Measurements from ENCODE around the gene MSRB1. TPM values are rescaled to one million over a fixed set of nuclear protein-coding genes. Genes with fewer than 3 reads are reported as not detected.
A peak's percentile ranks its signal among the peaks of the same experiment; 100 is the strongest.
"Not testable (repeated sequence)": the region's sequence is repeated elsewhere in the genome, so short reads cannot be mapped to it uniquely, and the experiment has no call there.

The MSRB1 gene
- polyA plus RNA-seq, 2 of the 4 experiments (the other 2 are of a cell fraction): 27.7 to 37.5 TPM

DNA sequence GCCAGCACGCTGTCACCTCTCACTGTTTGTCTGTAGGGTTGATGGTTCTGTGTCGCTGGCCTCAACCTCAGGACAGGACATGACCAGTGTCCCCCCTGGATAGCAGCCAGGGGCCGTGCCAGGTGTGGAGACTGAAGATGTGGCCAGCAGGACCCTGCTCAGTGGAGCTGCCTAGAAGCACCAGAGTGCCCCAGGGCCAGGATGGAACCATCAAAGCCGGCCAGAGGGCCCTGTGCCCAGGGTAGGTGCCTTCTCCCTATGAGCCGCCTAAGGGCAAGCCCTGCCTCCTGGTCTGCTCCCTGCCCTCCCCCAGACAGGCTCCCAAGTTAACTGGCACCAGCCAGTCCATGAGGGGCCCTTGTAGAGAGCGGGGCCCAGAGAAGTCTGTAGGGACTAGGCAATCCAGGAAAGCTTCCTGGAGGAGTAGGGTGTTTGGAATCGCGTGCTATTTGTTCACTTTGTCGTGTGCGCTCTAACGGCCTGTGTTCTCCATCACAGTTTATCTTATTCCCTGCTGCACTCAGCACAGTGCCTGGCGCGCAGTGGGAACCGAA is 15.8 kb upstream of the MSRB1 start:
- no peak for FAIRE-seq
- ChIA-PET POLR2A (no interaction called here), CTCF (interaction anchor here (0.6 to 3.0 kb wide), 7 partner anchors 8 to 182 kb away, joined by 3 to 8 read pairs (median 5); partner anchors contain the start of genes GFER and MSRB1)
- Histone ChIP-seq H3K27ac (peak overlapping the region; percentile 63 to 97; a peak in 5 of 6 replicates), H3K9me3 (no peaks in the 10 kb centered on the region), H3K4me1 (peaks cover 30% of the 10 kb centered on the region), H3K4me2 (peak overlapping the region; percentile 94), H3K4me3 (0 out of 3 replicates have a peak overlapping the region, but pooled peaks have one; percentile 88)
- TF ChIP-seq ZFP36 (IDR thresholded peaks at IDR 0.05; ENCODE audit: borderline replicate concordance, partially characterized antibody): peak; percentile 94
- TF ChIP-seq TP53 (CRISPR knock-in tag; IDR thresholded peaks at IDR 0.05): no peak
- TF ChIP-seq CHD4 (IDR thresholded peaks at IDR 0.05; ENCODE audit: borderline replicate concordance): no peak
- no peak for TF ChIP-seq POLR2AphosphoS2 (conservative IDR thresholded peaks at IDR 0.05; ENCODE audit: low read length)
- no peak for TF ChIP-seq HES2 (IDR thresholded peaks at IDR 0.05)
- TF ChIP-seq RFX5 (IDR thresholded peaks at IDR 0.05): no peak
- TF ChIP-seq BHLHE40 (IDR thresholded peaks at IDR 0.05; ENCODE audit: low read depth, low read length): no peak
- TF ChIP-seq, protein P1, sequence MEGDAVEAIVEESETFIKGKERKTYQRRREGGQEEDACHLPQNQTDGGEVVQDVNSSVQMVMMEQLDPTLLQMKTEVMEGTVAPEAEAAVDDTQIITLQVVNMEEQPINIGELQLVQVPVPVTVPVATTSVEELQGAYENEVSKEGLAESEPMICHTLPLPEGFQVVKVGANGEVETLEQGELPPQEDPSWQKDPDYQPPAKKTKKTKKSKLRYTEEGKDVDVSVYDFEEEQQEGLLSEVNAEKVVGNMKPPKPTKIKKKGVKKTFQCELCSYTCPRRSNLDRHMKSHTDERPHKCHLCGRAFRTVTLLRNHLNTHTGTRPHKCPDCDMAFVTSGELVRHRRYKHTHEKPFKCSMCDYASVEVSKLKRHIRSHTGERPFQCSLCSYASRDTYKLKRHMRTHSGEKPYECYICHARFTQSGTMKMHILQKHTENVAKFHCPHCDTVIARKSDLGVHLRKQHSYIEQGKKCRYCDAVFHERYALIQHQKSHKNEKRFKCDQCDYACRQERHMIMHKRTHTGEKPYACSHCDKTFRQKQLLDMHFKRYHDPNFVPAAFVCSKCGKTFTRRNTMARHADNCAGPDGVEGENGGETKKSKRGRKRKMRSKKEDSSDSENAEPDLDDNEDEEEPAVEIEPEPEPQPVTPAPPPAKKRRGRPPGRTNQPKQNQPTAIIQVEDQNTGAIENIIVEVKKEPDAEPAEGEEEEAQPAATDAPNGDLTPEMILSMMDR (IDR thresholded peaks at IDR 0.05): no peak
- WGBS (ENCODE audit: missing lambda C conversion rate): 40% methylated on average over 10 of the region's 14 CpGs
- ATAC-seq: peak; percentile 1 to 3; a peak in 4 of 6 replicates
- DNase-seq (ENCODE audit: low read depth in 1 of 2, low spot score in 1 of 2): no peak

GRCh38 chr16:1958143-1958491 is 15.1 kb upstream of the MSRB1 start:
- CTCF ChIA-PET: interaction anchor here (0.8 to 3.0 kb wide), 8 partner anchors 12 to 182 kb away, joined by 3 to 8 read pairs (median 4); partner anchors contain the start of genes GFER and MSRB1
- peaks cover 30% of the 10 kb centered on the region for H3K4me1 ChIP-seq
- FAIRE-seq; H3K4me2 ChIP-seq; ATAC-seq; POLR2A ChIA-PET; H3K9me3 ChIP-seq; H3K4me3 ChIP-seq; DNase-seq (ENCODE audit: low read depth in 1 of 2, low spot score in 1 of 2); H3K27ac ChIP-seq: not testable (repeated sequence)
- 94% methylated on average over 11 of the region's 30 CpGs for WGBS (ENCODE audit: missing lambda C conversion rate)

- FAIRE-seq; H3K4me3 ChIP-seq; POLR2A ChIA-PET; ATAC-seq; H3K9me3 ChIP-seq; H3K27ac ChIP-seq; H3K4me2 ChIP-seq; DNase-seq (ENCODE audit: low read depth in 1 of 2, low spot score in 1 of 2): not testable (repeated sequence)
- H3K4me1 ChIP-seq: peaks cover 27% of the 10 kb centered on the region
- CTCF ChIA-PET: interaction anchor here (0.5 to 3.0 kb wide), 9 partner anchors 11 to 183 kb away, joined by 3 to 8 read pairs (median 3); partner anchors contain the start of gene MSRB1
- 89% methylated on average over 22 of the region's 22 CpGs for WGBS (ENCODE audit: missing lambda C conversion rate)
Observed at GRCh38 chr16:1957434-1958142, 14.6 kb upstream of the MSRB1 start.

GRCh38 chr16:1953734-1954133 is 10.7 kb upstream of the MSRB1 start:
- Histone ChIP-seq H3K4me1 (peaks cover under 1% of the 10 kb centered on the region; the same call in 1 of the 3 replicates), H3K4me2 (no peak overlapping the region), H3K27ac (no peak overlapping the region), H3K9me3 (no peaks in the 10 kb centered on the region), H3K4me3 (no peak overlapping the region)
- ATAC-seq: no peak
- 92% methylated on average over 4 of the region's 22 CpGs for WGBS (ENCODE audit: missing lambda C conversion rate)
- FAIRE-seq: no peak
- ChIA-PET CTCF (interaction anchor here (0.9 to 2.6 kb wide), 5 partner anchors 10 to 90 kb away, joined by 3 to 7 read pairs (median 5); no protein-coding TSS in a partner anchor), POLR2A (interaction anchor here (1.6 kb wide), 1 partner anchor 11 kb away, joined by 3 read pairs; the partner anchor contains the start of gene MSRB1)
- no peak for DNase-seq (ENCODE audit: low read depth in 1 of 2, low spot score in 1 of 2)
- TF ChIP-seq FOXS1 (CRISPR knock-in tag; IDR thresholded peaks at IDR 0.05): no peak
- no peak for TF ChIP-seq HOXB13 (CRISPR knock-in tag; IDR thresholded peaks at IDR 0.05; ENCODE audit: low read depth)
- TF ChIP-seq, protein P2, sequence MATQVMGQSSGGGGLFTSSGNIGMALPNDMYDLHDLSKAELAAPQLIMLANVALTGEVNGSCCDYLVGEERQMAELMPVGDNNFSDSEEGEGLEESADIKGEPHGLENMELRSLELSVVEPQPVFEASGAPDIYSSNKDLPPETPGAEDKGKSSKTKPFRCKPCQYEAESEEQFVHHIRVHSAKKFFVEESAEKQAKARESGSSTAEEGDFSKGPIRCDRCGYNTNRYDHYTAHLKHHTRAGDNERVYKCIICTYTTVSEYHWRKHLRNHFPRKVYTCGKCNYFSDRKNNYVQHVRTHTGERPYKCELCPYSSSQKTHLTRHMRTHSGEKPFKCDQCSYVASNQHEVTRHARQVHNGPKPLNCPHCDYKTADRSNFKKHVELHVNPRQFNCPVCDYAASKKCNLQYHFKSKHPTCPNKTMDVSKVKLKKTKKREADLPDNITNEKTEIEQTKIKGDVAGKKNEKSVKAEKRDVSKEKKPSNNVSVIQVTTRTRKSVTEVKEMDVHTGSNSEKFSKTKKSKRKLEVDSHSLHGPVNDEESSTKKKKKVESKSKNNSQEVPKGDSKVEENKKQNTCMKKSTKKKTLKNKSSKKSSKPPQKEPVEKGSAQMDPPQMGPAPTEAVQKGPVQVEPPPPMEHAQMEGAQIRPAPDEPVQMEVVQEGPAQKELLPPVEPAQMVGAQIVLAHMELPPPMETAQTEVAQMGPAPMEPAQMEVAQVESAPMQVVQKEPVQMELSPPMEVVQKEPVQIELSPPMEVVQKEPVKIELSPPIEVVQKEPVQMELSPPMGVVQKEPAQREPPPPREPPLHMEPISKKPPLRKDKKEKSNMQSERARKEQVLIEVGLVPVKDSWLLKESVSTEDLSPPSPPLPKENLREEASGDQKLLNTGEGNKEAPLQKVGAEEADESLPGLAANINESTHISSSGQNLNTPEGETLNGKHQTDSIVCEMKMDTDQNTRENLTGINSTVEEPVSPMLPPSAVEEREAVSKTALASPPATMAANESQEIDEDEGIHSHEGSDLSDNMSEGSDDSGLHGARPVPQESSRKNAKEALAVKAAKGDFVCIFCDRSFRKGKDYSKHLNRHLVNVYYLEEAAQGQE (IDR thresholded peaks at IDR 0.05): no peak
- no peak for TF ChIP-seq HES2 (IDR thresholded peaks at IDR 0.05)
- TF ChIP-seq JUNB (IDR thresholded peaks at IDR 0.05): no peak
- TF ChIP-seq CHD4 (IDR thresholded peaks at IDR 0.05; ENCODE audit: borderline replicate concordance): no peak
- no peak for TF ChIP-seq RARB (CRISPR knock-in tag; IDR thresholded peaks at IDR 0.05)
- no peak for TF ChIP-seq SREBF2 (IDR thresholded peaks at IDR 0.05)
- TF ChIP-seq NFE2L2 (conservative IDR thresholded peaks at IDR 0.05; ENCODE audit: low read length): no peak
- TF ChIP-seq FOSL2 (IDR thresholded peaks at IDR 0.05): no peak
- no peak for TF ChIP-seq FOSL2 (CRISPR knock-in tag; IDR thresholded peaks at IDR 0.05)
- no peak for TF ChIP-seq JUN (IDR thresholded peaks at IDR 0.05)
- TF ChIP-seq EHF (CRISPR knock-in tag; IDR thresholded peaks at IDR 0.05): no peak
- TF ChIP-seq FOSB (CRISPR knock-in tag; IDR thresholded peaks at IDR 0.05): no peak
- TF ChIP-seq, protein P3, sequence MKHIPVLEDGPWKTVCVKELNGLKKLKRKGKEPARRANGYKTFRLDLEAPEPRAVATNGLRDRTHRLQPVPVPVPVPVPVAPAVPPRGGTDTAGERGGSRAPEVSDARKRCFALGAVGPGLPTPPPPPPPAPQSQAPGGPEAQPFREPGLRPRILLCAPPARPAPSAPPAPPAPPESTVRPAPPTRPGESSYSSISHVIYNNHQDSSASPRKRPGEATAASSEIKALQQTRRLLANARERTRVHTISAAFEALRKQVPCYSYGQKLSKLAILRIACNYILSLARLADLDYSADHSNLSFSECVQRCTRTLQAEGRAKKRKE (CRISPR knock-in tag; IDR thresholded peaks at IDR 0.05; ENCODE audit: low read depth): no peak

All from A549 (cell line).